H1 (cell line): ENCODE results near the gene HOXD12.

Experiments used
- CTCF ChIP-seq, 3 experiments: IDR thresholded peaks; 1 replicate in 2 of 3; 2 replicates in 1 of 3; pipeline versions ENCODE4 v1.5.1 to v1.6.1; 2011; ENCODE audit warnings: low read length in 3 of 3, mild to moderate bottlenecking in 3 of 3, inconsistent platforms in 2 of 3, low read depth in 1 of 3, moderate library complexity in 1 of 3; ENCODE audit not compliant: insufficient read depth in 1 of 3; ENCODE audit errors: control extremely low read depth in 1 of 3
- GTF2F1 ChIP-seq: IDR thresholded peaks from 2 replicates; pipeline ENCODE4 v1.6.1; 2012; ENCODE audit warnings: low read depth, low read length, improper control_type of control experiment, borderline replicate concordance
- POLR2A ChIP-seq, 2 experiments: IDR thresholded peaks; 1 replicate in 1 of 2; 2 replicates in 1 of 2; pipeline ENCODE4 v1.6.1; 2011; ENCODE audit warnings: low read depth in 2 of 2, low read length in 2 of 2, mild to moderate bottlenecking in 2 of 2; ENCODE audit errors: control extremely low read depth in 1 of 2
- SAP30 ChIP-seq: fragments of 300-600 bp; sonication (generic); IDR thresholded peaks from 2 replicates; pipeline ENCODE4 v1.7.1; 2012; ENCODE audit warnings: low read length, moderate library complexity, mild to moderate bottlenecking, inconsistent platforms; ENCODE audit not compliant: insufficient read depth, insufficient replicate concordance

- TF ChIP-seq CTCF (IDR thresholded peaks at IDR 0.05; ENCODE audit: control extremely low read depth in 1 of 3, insufficient read depth in 1 of 3, low read depth in 1 of 3, low read length in 3 of 3) = no peak
- no peak for TF ChIP-seq GTF2F1
- TF ChIP-seq POLR2A (IDR thresholded peaks at IDR 0.05; ENCODE audit: control extremely low read depth in 1 of 2, low read depth in 2 of 2, low read length in 2 of 2) = no peak
- TF ChIP-seq SAP30 = no peak
Measured at GRCh38 chr2:176130147-176130956, 30.8 kb downstream of the HOXD12 start.
